Calu3 (cell line): ENCODE data around the gene CEACAM4. TPM values are rescaled to one million over a fixed set of nuclear protein-coding genes. Genes with fewer than 3 reads are reported as not detected.

Source experiments
- BruUV-seq: library from RNA; stranded (reverse); fragments of 400-500 nt; replicated peaks from 2 replicates; lab custom pipeline; 2021; lab: Mats Ljungman, UMichigan
- CTCF ChIA-PET: fragments of 300-600 bp; sonication (Branson Sonifier 250); formaldehyde crosslinking; loops from one replicate; lab custom pipeline; 2022; ENCODE audit warnings: antibody characterized with exemption; lab: Charles Lee
- DNase-seq: peaks from one replicate; pipeline ENCODE4 v3.0.0; 2022
- H3K27ac Mint-ChIP-seq: one replicate; pipeline ENCODE4 v1.8.0; 2022; ENCODE audit warnings: mixed read lengths; ENCODE audit not compliant: unreplicated experiment
- H3K27me3 Mint-ChIP-seq: one replicate; pipeline ENCODE4 v1.8.0; 2022; ENCODE audit warnings: mixed read lengths; ENCODE audit not compliant: unreplicated experiment
- H3K36me3 Mint-ChIP-seq: one replicate; pipeline ENCODE4 v1.8.0; 2022; ENCODE audit warnings: mild to moderate bottlenecking, moderate library complexity, mixed read lengths; ENCODE audit not compliant: insufficient read depth, unreplicated experiment
- H3K4me1 Mint-ChIP-seq: one replicate; pipeline ENCODE4 v1.8.0; 2022; ENCODE audit warnings: mild to moderate bottlenecking, low read depth, mixed read lengths; ENCODE audit not compliant: unreplicated experiment
- H3K4me3 Mint-ChIP-seq: one replicate; pipeline ENCODE4 v1.8.0; 2022; ENCODE audit warnings: mild to moderate bottlenecking, low read depth, moderate library complexity, mixed read lengths; ENCODE audit not compliant: unreplicated experiment
- H3K9me3 Mint-ChIP-seq: one replicate; pipeline ENCODE4 v1.8.0; 2022; ENCODE audit warnings: low read depth, mixed read lengths; ENCODE audit not compliant: unreplicated experiment
- intact Hi-C: fragments of 100-400 bp; cut with micrococcal nuclease; formaldehyde crosslinking; loops from one replicate; pipeline ENCODE4 v1.10.0; 2022; ENCODE audit not compliant: unreplicated experiment
- total RNA-seq: library from RNA; stranded (reverse); gene quantifications from 2 replicates; pipeline ENCODE4 v1.2.3, GENCODE V29; 2022
- TF ChIP-seq, protein P1 (sequence below): fragments of 200-600 bp; IDR thresholded peaks from one replicate; pipeline ENCODE4 v1.8.0; 2022; ENCODE audit warnings: antibody characterized with exemption; ENCODE audit not compliant: unreplicated experiment

CEACAM4 gene
- total RNA-seq, 1 experiment from 2014 or later: not detected

- intact Hi-C loops: no loop called here
- CTCF ChIA-PET: no interaction called here
- DNase-seq: no peak
- TF ChIP-seq, protein P1, sequence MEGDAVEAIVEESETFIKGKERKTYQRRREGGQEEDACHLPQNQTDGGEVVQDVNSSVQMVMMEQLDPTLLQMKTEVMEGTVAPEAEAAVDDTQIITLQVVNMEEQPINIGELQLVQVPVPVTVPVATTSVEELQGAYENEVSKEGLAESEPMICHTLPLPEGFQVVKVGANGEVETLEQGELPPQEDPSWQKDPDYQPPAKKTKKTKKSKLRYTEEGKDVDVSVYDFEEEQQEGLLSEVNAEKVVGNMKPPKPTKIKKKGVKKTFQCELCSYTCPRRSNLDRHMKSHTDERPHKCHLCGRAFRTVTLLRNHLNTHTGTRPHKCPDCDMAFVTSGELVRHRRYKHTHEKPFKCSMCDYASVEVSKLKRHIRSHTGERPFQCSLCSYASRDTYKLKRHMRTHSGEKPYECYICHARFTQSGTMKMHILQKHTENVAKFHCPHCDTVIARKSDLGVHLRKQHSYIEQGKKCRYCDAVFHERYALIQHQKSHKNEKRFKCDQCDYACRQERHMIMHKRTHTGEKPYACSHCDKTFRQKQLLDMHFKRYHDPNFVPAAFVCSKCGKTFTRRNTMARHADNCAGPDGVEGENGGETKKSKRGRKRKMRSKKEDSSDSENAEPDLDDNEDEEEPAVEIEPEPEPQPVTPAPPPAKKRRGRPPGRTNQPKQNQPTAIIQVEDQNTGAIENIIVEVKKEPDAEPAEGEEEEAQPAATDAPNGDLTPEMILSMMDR: no peak
- no peak overlapping the region for H3K4me3 Mint-ChIP-seq
- peaks cover 100% of the 10 kb centered on the region for H3K27me3 Mint-ChIP-seq
- BruUV-seq: no TSS peak
- H3K9me3 Mint-ChIP-seq: no peaks in the 10 kb centered on the region
- H3K36me3 Mint-ChIP-seq: no peaks in the 10 kb centered on the region
- no peaks in the 10 kb centered on the region for H3K4me1 Mint-ChIP-seq
- no peak overlapping the region for H3K27ac Mint-ChIP-seq
Observed at GRCh38 chr19:41619018-41619556, 7.8 kb downstream of the CEACAM4 start.

DNA sequence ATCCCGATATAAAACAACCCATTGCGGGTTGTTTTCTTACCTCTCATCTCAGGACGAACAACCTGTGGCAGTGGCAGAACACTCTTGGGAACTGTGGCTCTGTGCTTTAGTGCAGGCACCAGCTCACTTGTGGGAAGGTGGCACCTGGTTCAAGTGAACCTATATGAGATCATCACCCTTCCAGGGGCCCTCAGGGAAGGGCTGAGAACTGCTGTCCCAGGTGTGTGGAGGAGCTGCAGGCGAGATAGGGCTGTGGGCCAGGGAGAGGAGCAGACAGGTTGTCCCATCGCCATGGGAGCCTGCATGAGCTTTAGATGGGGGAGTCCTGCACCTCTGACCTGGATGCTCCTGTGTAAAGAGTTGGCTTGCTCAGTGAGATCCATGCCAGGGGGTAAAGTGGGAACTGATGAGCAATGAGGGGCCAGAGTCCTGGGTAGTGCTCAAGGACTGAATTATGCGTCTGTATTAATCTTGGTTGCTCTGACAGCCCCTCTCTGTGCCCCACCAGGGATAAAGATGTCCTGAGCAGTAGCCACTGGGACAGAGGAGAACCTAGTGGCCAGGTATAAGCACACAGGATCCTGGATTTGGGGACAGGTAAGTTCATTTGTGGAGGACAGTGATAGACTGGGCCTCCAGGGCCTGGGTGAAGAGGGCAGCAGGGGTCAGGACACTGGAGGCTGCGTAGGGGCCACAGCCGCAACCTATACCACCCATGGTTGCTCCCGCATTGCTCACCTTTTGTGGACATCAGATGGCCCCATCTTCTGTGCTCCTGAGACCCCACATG lies 8.7 kb downstream of the CEACAM4 start:
- Mint-ChIP-seq H3K36me3 (no peaks in the 10 kb centered on the region), H3K4me1 (no peaks in the 10 kb centered on the region), H3K4me3 (no peak overlapping the region), H3K27me3 (peaks cover 100% of the 10 kb centered on the region), H3K27ac (no peak overlapping the region), H3K9me3 (no peaks in the 10 kb centered on the region)
- DNase-seq: no peak
- CTCF ChIA-PET: no interaction called here
- intact Hi-C loops: no loop called here
- TF ChIP-seq, protein P1: no peak
- no TSS peak for BruUV-seq

DNA sequence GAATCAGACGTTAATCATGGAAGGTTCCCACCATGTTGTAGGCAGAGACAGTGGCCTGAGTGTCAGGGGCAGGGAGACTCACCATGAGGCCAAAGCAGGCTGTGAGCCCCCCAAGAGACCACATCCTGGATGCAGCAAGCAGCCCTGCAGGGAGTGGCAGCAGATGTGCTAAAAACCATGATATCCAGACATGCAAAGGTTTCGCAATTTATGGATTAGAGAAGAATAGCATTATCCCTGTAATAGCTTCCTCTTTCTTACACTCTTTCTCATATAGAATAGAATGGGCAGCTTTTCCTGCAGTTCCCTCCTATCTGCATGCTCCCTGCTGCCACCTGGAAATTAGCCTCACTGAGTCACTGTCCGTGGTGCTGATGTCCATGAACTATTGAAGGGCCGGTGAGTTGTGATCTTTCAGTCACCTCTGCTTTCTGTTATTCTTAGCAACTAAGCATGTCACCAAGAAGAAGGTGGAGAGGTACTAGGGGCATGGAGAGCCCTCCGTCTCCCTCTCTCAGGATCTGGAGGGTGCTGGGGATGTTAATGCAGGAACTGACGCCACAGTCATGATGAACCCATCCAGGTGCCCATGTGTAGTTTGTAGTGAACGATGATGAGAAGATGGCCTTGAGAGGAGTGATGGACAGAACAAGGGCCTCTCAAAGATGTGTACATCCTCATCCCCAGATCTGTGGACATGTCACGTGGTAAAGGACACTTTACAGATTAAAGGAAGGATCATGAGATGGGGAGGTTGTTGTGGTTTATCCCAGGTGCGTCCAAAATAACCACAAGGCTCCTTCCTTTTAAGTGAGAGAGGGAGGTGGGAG lies 9.9 kb downstream of the CEACAM4 start:
- intact Hi-C loops: no loop called here
- no peaks in the 10 kb centered on the region for H3K36me3 Mint-ChIP-seq

DNA sequence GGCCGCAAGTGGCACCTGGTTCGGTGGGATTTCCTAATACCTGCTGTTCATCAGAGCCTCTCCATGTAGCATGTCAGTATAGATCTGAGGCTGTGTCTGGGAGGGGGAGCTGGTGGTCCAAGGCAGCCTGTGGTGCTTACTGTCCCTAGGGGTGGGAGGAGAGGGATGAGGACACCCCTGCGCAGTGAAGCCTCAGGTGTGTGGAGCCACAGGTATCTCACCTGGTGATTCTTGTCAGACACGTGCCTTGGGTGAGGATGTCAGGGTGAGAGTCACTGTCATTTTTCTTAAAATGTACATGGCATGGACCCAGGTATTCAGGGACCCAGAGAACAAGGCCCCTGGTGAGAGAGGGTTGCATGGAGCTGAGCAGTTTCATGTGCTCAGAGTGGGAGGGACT lies 11.7 kb downstream of the CEACAM4 start:
- no TSS peak for BruUV-seq
- no peak for DNase-seq
- H3K4me1 Mint-ChIP-seq: no peaks in the 10 kb centered on the region
- H3K27ac Mint-ChIP-seq: no peak overlapping the region
- intact Hi-C loops: no loop called here
- TF ChIP-seq, protein P1: no peak
- CTCF ChIA-PET: no interaction called here
- peaks cover 93% of the 10 kb centered on the region for H3K27me3 Mint-ChIP-seq
- H3K4me3 Mint-ChIP-seq: no peak overlapping the region
- H3K9me3 Mint-ChIP-seq: no peaks in the 10 kb centered on the region
- H3K36me3 Mint-ChIP-seq: no peaks in the 10 kb centered on the region

More for the DNA sequence above, 9.9 kb downstream of the CEACAM4 start:
- H3K27me3 Mint-ChIP-seq: peaks cover 100% of the 10 kb centered on the region
- CTCF ChIA-PET: no interaction called here
- TF ChIP-seq, protein P1: no peak
- no peak overlapping the region for H3K27ac Mint-ChIP-seq
- no peaks in the 10 kb centered on the region for H3K9me3 Mint-ChIP-seq
- no peak overlapping the region for H3K4me3 Mint-ChIP-seq
- peak; percentile 47 for DNase-seq
- H3K4me1 Mint-ChIP-seq: no peaks in the 10 kb centered on the region
- no TSS peak for BruUV-seq
